Skeletal muscle cell (primary cell): ENCODE measurements around the gene NDUFV1.
"Not testable (repeated sequence)": the region's sequence is repeated elsewhere in the genome, so short reads cannot be mapped to it uniquely, and the experiment has no call there.

Experiments
- DNase-seq: peaks from one replicate; pipeline ENCODE4 v3.0.0-alpha.2; 2010; ENCODE audit warnings: low read depth
- H3K4me3 ChIP-seq: 2 replicates; pipeline ENCODE4 v1.5.1; 2011; ENCODE audit warnings: low read depth, mild to moderate bottlenecking, control low read depth, low read length, moderate library complexity

The NDUFV1 gene

GRCh38 chr11:67584881-67585873 is 21.6 kb upstream of the NDUFV1 start:
- no peak for DNase-seq
- peak overlapping the region; percentile 82 for H3K4me3 ChIP-seq

DNA sequence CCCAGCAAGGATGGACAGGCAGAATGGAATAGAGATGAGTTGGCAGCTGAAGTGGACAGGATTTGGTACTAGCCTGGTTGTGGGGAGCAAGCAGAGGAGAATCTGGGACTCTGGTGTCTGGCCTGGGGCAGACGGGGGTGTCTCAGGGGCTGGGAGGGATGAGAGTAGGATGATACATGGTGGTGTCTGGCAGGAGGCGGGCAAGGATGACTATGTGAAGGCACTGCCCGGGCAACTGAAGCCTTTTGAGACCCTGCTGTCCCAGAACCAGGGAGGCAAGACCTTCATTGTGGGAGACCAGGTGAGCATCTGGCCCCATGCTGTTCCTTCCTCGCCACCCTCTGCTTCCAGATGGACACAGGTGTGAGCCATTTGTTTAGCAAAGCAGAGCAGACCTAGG is 20.8 kb upstream of the NDUFV1 start:
- no peak for DNase-seq
- no peak overlapping the region for H3K4me3 ChIP-seq

GRCh38 chr11:67586568-67587250 is 20.0 kb upstream of the NDUFV1 start:
- H3K4me3 ChIP-seq, result no peak overlapping the region
- DNase-seq, result no peak

DNA sequence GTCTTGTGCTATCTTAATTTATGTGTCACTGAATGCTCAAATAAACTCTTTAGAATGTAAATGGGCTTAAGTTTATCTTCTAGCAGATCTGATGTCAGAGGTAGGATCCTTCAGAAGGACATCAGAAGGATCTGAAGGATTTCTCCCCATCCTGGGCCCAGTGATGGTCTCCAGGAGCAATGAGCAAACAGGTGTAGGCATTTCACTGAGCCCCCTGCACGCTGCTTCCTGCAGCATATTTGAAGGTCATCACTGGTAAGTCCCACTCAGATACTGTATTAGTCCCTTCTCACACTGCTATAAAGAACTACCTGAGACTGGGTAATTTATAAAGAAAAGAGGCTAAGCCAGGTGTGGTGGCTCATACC is 18.6 kb upstream of the NDUFV1 start:
- DNase-seq, result no peak
- no peak overlapping the region for H3K4me3 ChIP-seq

- DNase-seq, H3K4me3 ChIP-seq: not testable (repeated sequence)
These were observed 17.8 kb upstream of the NDUFV1 start for GRCh38 chr11:67588899-67589415.

GRCh38 chr11:67592880-67593564 is 13.7 kb upstream of the NDUFV1 start:
- no peak overlapping the region for H3K4me3 ChIP-seq
- DNase-seq, result no peak

DNA sequence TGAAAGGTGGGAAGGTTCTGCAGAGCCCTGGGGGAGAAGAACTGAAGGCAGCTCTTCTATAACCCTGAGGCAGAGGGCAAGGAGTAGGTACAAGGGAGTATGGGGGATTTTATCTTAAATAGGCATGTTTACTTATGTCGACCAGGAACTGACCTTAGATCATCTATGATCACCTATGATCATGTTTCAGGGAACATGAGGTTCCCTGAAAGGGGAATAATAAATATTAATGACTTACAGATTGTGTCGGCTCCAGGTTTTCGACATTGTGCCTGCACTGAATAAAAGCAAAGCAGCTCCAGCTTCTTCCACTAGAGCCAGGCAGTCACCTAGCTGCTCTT is 13.2 kb upstream of the NDUFV1 start:
- H3K4me3 ChIP-seq, result no peak overlapping the region
- no peak for DNase-seq

- H3K4me3 ChIP-seq, result no peak overlapping the region
- no peak for DNase-seq
These were observed 12.3 kb upstream of the NDUFV1 start for GRCh38 chr11:67594480-67594879.

GRCh38 chr11:67596753-67597300 is 9.9 kb upstream of the NDUFV1 start:
- DNase-seq, result no peak
- H3K4me3 ChIP-seq, result no peak overlapping the region

DNA sequence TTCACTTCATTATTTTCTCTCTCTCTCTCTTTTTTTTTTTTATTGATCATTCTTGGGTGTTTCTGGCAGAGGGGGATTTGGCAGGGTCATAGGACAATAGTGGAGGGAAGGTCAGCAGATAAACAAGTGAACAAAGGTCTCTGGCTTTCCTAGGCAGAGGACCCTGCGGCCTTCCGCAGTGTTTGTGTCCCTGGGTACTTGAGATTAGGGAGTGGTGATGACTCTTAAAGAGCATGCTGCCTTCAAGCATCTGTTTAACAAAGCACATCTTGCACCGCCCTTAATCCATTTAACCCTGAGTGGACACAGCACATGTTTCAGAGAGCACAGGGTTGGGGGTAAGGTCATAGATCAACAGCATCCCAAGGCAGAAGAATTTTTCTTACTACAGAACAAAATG is 9.3 kb upstream of the NDUFV1 start:
- not testable (repeated sequence) for DNase-seq, H3K4me3 ChIP-seq

- not testable (repeated sequence) for H3K4me3 ChIP-seq, DNase-seq
These were observed 8.8 kb upstream of the NDUFV1 start for GRCh38 chr11:67597963-67598362.

DNA sequence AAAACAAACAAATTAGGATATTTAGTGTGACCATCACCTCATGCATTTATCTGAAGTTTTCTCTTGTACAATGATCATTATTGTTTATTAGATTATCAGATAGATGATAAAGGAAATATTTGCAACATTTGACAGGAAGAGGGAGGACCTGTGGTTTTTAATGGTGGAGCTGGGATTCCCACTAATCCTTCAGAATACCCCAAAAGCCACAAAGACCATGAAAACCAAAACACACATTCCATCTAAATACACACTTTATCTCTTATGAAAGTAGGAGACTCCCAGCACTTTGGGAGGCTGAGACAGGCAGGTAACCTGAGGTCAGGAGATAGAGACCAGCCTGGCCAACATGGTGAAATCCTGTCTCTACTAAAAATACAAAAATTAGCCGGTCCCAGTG is 7.6 kb upstream of the NDUFV1 start:
- no peak for DNase-seq
- H3K4me3 ChIP-seq, result no peak overlapping the region

DNA sequence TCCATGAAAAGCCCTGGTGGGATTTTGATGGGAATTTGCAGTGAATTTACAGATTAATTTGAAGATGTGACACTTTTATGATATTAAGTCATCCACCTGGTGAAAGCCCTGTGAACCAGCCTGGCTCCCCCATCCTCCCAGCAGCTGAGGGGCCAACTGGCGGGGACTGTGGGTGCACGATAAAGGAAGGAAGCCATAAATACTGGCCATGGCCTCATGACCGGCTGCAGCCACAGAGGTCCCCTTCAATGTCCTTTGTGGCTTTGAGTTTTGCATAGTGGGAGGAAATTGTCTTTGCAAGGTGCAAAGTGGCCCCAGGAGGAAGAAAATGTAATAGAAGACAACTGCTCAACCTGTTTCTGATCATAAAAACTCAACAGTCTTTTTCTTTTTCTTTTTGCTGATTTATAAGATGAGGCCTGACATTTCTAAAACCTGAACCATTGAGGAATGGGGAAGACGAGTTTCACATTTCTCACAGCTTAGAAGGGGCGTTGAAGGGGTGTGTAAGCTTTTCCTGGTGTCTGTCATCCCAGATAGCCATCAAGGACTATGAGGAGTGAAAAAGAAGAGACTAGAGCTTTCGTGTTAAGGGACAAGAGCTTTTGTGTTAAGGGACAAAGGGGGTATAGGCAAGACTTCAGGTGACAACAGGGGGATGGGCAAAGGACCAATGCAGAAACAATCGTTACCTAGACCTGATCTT is 6.3 kb upstream of the NDUFV1 start:
- no peak for DNase-seq
- no peak overlapping the region for H3K4me3 ChIP-seq

GRCh38 chr11:67601098-67601497 is 5.6 kb upstream of the NDUFV1 start:
- no peak overlapping the region for H3K4me3 ChIP-seq

GRCh38 chr11:67604119-67604518 is 2.6 kb upstream of the NDUFV1 start:
- not testable (repeated sequence) for DNase-seq, H3K4me3 ChIP-seq

More at GRCh38 chr11:67601098-67601497, 5.6 kb upstream of the NDUFV1 start:
- DNase-seq, result no peak

- H3K4me3 ChIP-seq, result no peak overlapping the region
- no peak for DNase-seq
These were observed 1.9 kb upstream of the NDUFV1 start for GRCh38 chr11:67604815-67605214.

DNA sequence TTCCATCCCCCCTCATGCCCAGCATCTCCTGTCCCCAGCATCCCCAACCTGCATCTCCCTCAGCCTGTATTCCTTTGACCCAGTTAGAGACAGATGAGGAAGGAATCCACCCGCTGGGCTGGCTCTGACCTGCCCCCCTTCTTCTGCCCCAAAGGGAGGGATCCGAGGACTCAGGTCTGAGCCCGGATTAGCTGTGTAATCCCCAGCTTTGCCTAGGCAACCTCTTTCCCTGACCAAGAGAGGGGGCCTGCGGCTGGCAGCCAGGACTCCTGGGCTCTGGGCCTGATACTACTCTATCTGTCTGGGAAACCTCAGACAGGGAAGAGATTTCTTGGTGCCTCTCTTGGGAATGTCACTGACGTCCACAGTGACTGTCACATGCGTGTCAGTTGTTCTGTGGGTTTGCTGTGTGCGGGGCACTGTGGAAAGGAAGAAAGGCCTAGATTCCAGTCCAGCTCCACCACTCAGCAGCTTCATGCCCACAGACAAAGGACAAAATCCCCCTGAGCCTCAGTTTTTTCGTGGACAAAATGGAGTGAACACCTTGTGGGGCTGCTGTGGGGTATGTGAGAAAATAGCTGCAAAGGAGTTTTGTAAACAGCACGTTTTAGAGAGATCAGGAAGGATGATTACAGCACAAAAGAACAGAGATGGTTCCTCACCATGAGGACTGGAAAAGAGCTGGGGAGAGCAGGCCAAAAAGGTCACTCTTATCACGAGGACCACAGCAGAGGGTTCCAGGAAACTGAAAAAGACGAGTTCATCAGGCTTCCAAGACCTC is 1.3 kb upstream of the NDUFV1 start:
- no peak for DNase-seq
- H3K4me3 ChIP-seq, result no peak overlapping the region

DNA sequence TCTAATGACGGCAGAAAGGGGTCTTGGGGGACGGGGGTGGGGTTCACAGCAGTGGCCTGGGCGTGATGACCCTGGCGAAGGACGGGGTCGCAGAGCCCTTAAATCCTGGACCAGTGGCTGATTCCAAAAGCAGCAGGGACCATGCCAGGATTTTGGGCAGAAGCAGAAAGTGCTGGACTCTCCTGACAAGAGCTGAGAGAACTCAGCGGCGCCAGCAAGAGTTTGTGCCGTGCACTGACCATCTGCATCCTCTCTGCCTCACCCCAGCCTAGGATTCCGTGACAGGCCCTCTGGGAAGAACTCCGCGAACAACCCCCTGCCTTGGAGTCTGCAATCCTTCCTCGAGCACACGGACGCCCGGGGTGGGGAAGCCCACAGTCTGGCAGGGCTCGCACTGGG is 644 bp upstream of the NDUFV1 start:
- no peak for DNase-seq
- peak overlapping the region; percentile 100 for H3K4me3 ChIP-seq
